Inferior parietal cortex (tissue), 1 donor: ENCODE measurements around the gene ZNF598.

ENCODE experiments used
- DNase-seq: peaks from one replicate; pipeline ENCODE4 v3.0.0-alpha.2; 2016; ENCODE audit errors: extremely low spot score

ZNF598 gene

DNA sequence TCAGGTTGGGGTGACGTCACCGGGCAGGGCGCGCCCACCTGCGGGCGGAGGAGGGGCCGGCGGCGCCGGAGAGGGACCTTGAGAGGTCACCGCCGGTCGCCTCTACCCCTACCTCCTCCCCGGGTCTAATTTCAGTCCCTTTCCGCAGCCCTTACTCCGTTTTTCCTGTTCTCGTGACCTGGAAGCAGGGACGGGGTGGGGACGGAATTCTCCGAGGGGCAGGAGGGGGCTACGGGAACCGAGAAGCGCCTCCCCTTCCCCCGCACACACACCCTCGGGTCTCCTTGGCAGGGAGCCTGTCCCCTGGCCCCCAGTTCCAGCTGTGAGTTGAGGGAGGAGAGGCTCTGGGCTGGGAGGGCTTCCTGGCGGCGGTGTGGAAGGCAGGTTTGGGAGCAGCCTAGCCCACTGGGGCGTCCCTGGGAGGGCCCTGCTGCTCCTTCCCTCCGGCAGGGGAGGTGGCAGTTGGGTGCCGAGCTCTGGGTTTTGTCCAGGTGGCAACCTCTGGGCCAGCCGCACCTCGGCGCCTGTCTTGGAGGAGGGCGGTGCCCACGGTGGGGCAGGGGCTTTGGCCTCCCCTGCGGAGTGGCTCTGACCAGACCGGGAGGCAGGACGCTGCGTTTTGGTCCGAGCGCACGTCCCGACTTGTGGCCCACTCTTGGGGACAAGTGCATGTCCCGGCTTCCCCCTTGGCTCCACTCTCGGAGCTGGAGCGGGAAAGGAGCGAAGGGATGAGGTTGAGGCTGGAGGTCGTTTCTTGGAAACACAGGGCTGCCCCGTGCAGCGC, 19.1 kb downstream of the ZNF598 start:
- DNase-seq: no peak

DNA sequence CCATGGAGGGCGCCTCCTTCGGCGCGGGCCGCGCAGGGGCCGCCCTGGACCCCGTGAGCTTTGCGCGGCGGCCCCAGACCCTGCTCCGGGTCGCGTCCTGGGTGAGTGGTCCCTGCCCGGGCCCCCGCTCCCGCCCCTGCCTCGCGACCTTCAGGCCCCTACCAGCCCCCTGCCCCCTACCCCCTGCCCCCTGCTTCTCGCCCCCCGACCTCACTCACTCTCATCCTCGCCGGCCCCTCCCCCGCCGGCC, 19.6 kb downstream of the ZNF598 start:
- no peak for DNase-seq

GRCh38 chr16:1989209-1990100, 20.2 kb downstream of the ZNF598 start, which contains the start of gene SYNGR3:
SYNGR3 (plus strand) TSS chr16:1989970; CDS start chr16:1990103, 133 bp downstream.
- no peak for DNase-seq

DNA sequence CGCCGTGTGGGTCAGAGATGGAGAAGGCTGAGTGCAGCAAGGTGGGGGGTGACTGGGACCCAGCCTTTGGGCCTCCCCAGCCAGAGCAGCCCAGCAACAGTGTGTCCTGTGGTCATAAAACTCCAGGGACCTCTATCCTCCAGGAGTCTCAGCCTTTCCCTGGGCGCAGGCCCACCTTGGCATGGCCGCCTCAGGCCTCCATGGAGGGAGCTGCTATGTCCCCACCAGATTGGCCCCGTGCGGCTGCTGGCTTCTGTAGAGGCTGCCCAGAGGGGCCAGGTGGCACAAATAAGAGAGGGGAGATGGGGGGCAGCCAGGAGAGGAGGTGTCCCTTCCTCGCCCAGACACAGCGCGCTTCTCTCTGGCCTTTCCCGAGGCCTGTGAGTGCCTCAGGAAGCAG, 22.4 kb downstream of the ZNF598 start:
- DNase-seq: no peak

- no peak for DNase-seq
These were observed 24.0 kb downstream of the ZNF598 start for GRCh38 chr16:1985466-1986150.

- DNase-seq: no peak
These were observed 25.0 kb downstream of the ZNF598 start for GRCh38 chr16:1984347-1985225.

DNA sequence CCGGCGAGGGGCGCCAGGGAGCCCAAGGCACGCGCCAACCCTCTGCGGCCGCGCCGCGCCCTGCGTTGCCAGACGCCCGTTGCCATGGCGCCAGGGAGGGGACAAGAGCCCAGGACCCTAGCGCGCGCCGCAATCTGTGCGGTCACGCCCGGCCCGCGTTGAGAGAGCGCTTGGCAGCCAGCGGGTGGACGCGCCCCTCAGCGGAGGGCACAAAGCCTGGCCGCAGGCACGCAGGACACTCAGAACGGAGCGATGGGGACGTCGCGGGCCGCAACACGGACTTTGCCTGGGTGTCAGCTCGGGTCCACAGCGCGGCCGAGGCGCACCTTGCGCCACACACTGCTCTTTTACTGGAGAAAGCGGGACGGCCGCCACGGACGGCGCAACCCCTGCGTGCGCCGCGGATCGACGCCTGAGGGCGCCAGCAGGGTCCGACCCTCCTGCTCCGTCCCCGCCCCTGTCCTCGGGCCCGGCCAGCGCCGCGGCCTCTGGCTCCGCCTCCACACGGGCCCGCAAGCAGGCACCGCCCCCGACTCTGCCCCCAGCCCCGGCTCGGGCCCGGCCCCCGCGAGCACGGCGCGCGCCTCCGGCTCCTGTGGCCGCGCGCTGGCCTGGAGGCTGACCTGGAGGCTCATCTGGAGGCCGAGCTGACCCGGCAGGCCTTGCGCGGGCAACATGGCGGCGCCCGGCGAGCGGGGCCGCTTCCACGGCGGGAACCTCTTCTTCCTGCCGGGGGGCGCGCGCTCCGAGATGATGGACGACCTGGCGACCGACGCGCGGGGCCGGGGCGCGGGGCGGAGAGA, 25.9 kb downstream of the ZNF598 start, which contains the start of gene GFER:
Gene GFER, plus strand, starts transcription at position 650 of the 803 bp plus-strand sequence. Its CDS starts 26 bp downstream, at position 676.
- peak; percentile 78 for DNase-seq

DNA sequence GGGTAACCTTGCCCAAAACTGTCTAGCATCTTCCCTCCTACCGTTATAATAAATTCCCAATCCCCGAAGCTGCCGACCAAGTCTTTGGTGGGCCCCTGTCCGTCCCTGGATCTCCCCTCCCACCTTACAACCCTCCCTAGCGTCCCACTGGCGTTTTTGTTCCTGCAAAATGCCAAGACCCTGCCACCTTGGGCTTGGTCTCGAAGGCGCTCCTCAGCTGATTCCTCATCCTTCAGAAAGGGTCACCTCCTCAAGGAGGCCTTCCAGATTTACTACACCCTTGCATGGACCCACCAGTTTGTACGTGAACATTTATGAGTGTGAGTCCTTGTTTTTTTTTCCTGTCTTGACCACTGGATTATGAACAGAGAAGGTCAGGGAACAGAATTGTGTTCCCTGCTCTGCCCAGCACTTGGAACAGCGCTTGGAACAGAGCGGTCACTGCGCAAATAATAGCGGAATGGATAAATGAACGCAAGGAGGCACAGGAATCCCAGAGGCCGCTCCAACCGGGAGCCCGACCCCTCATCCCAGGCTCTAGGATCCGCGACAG, 26.6 kb downstream of the ZNF598 start:
- no peak for DNase-seq

GRCh38 chr16:1982013-1982433, 27.6 kb downstream of the ZNF598 start:
- DNase-seq: no peak

- DNase-seq: no peak
These were observed 28.2 kb downstream of the ZNF598 start, which contains the start of gene NOXO1 for GRCh38 chr16:1981398-1981836. NOXO1 (minus strand) TSS chr16:1981469; CDS start chr16:1981179, 290 bp downstream.

GRCh38 chr16:1980770-1981087, 28.9 kb downstream of the ZNF598 start:
- no peak for DNase-seq

DNA sequence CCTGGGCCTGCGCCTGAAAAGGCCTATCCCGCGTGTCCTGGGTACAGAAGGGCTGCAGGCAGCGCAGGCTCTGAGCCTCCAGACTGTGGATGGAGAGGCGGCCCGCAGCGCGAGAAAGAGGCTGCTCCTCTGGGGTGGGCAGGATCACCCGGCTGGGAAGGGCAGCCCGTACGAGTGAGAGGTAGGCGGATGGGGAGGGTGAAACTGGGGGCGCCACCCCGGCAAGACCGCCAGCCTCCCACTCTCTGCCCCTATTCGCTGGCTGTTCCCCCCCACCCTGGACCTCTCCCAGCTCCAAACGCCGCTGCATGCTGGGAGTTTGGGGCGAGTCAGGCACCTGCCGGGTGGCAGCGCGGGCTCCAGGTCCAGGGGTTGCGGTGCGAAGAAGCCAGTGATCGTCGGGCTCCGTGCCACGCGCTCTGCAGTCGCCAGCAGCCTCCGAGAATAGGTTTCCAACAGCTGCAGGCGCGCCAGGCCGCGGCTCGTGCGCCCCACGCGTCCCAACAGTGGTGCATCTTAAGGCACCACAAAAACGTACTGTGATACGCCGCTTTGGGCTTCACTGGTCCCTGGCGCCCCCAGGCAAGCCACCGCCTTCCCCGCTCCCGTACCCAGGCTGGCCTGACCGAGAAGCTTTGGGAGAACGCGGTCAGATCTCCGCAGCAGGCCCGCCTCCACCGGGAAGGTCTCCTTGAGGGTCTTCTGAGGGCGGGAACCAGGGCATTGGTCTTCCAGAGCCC, 29.4 kb downstream of the ZNF598 start:
- DNase-seq: no peak

DNA sequence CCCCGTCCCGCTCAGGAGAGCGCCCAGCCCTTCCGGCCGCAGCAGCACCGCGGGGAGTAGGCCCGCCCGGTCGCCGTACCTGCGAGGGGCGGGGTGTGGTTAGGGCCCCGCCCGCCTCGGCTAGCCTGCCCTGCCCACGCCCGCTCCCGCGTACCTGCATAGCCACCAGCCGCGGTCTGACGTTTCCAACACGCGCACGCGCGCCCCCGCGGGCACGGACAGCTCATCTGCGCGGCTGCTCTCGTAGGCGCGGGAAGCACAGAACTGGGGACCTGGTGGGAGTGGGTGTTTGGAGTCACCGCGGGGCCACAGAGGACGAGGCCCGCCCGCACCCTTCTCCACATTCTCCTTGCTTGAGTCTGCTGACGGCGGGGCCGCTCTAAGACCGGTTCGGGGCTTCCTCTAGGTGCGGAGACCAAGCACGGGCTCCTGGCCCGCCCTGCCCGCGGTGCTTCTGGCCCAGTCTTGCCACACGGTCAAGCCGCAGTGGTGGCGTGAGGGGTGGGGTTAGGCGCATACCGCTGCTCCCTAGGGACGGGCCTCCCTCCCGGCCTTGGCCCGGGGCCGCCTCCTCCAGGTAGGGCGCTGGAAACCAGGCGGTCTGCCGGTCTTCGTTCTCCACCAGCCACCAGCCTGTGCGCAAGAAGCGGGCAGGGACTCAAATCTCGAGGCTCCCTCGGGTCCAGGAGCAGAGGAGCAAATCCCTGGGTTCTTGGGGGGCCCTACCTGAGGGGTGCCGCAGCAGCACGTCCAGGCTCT, 30.2 kb downstream of the ZNF598 start:
- no peak for DNase-seq

DNA sequence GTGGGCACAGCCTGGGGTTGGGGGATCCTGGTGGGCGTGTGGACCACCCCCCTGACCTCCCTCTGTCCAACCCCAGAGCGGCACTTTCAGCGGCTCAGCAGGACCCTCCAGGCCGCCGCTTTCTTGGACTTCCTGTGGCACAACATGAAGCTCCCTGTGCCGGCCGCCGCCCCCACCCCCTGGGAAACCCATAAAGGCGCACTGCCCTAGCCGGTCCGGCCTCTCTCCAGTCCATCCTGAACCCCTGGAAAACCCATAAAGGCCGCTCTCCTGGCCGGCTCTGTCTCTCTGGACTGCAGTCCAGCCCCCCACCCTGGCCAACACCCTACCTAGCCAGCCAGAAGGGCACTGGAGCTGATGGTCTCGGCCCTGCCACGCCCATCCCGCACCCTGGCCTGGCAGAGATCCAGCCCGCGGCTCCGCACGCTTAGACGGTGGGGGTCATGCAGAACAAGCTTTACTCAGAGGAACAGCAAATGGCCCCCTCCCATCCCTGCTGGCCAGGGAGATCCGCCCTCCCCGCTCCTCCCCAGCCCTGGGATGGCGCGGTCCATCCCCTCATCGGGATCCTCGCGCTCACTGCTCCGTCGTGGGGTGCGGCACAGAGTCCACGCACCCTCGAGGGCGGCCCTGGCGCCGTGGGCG, 31.0 kb downstream of the ZNF598 start:
- DNase-seq: no peak

DNA sequence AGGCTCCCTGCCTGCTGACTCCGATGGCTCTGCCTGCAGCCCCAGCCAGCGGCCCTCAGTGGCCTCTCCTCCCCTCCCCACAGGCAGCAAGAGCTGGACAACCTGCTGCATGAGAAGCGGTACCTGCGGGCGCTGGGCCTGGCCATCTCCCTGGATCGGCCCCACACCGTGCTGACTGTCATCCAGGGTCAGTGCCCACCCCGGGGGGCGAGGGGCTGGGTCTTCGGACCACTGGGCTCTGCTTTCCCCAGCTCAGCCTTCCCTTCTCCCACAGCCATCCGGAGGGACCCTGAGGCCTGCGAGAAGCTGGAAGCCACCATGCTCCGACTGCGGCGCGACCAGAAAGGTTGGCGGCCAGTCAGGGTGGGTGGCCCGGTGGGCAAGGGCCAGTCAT, 31.7 kb downstream of the ZNF598 start:
- DNase-seq: no peak

- no peak for DNase-seq
These were observed 32.4 kb downstream of the ZNF598 start for GRCh38 chr16:1976951-1977874.

GRCh38 chr16:1976216-1976520, 33.5 kb downstream of the ZNF598 start:
- no peak for DNase-seq
